ENCODE data around the gene FCER2. TPM values are rescaled to one million over a fixed set of nuclear protein-coding genes. Genes with fewer than 3 reads are reported as not detected.

The FCER2 gene
- total RNA-seq, 1 experiment from 2014 or later, result not detected

DNA sequence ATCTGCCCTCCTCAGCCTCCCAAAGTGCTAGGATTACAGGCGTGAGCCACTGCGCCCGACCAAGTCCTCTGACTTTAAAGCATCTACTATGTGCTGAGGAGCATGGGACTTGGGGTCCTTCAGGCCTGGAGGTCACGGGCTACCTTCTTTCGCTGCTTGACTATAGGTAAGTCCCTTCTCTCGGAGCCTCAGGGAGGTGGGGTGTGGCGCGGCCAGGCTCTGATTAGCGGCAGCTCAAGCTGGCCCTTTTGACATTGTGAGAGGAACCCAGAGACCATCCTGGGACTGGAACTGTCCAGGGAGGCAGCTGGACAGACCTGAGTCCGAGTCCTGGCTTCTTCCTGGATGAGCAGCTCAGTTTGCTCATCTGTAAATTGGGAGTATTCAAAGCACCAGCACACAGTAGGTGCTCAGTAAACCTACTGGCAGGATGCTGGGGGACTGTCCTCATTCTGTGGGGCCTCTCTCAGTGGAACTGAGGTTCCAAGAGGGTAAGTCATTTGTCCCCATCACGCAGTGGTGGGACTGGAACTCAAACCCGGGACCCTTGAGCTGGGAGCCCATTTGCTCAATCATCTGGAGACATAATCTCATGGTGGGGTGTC, 780 bp downstream of the FCER2 start:
- Histone ChIP-seq H3K27me3 (replicated peaks) (peaks cover 5% of the 10 kb centered on the region; the same call in 1 of the 2 replicates), H3K27ac (no peak overlapping the region), H3K4me3 (no peak overlapping the region), H3K4me1 (replicated peaks) (no peaks in the 10 kb centered on the region), H3K36me3 (no peaks in the 10 kb centered on the region), H3K9me3 (replicated peaks) (no peaks in the 10 kb centered on the region)
- DNase-seq (ENCODE audit: low read depth in 1 of 2, low spot score in 2 of 2), result no peak

DNA sequence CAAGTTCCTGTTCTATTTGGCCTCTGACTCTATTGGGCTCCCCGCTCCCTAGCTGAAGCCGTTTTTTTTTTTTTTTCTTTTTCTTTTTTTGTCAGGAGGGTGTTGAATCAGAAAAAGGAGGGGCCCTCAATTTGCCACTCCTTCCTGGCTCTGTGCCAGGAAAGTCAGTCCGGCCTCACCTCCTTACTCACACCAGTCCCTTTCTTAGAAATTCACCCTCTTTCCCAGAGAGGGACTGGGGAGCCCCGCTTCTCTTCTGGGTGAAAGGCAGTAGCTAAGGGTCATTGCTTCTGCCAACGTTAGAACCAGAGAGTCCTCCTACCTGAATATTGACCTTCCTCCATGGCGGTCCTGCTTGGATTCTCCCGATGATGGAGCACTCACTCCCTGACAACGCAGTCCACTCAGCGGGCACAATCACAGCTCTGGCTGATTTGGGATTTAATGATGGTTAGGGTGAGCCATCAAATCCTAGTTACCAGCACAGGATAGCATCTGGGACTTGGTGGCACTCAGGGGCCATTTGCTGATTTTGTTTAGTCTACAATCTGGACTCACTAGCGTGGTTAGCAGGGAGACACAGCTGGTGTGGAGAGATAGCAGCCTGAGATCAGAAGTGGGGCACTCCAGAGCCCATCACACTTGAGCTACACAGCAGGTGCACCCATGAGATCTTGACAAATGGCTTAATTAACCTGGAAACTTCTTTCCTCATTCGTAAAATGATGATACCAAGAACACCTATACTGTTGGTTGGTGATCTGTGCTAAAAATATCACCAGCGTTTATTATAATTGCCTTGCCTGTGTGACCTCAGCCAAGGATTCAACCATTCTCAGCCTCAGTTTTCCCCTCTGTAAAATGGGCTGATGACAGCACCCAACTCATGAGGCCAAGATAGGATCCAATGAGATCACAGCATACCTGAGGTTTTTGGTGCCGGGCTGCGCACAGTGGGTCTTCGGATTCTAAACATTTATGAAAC, 2.2 kb downstream of the FCER2 start:
- Histone ChIP-seq H3K27me3 (replicated peaks) (peaks cover 5% of the 10 kb centered on the region; the same call in 1 of the 2 replicates), H3K4me3 (no peak overlapping the region), H3K4me1 (replicated peaks) (no peaks in the 10 kb centered on the region), H3K9me3 (replicated peaks) (no peaks in the 10 kb centered on the region), H3K36me3 (no peaks in the 10 kb centered on the region), H3K27ac (no peak overlapping the region)
- DNase-seq (ENCODE audit: low read depth in 1 of 2, low spot score in 2 of 2), result no peak

DNA sequence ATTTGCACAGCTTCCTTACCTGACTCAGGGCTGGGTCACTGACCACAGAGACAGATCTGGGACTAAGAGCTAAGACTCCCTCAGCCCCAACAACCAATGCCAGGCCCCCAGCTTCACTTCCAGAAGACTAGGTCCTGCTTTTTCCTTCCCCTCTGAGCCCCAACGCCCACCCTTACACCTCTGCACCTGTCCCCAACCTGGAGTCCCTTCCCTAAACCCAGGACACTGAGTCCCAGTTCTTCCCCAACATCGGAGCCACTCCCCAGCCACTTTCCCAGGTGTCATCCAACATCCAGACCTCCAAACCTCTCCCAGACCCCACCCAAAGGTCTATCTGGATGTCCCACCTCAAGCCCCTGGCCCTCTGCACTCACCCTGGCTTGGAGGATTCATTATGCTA, 2.9 kb downstream of the FCER2 start:
- no peaks in the 10 kb centered on the region for H3K36me3 ChIP-seq
- H3K4me1 ChIP-seq (replicated peaks), result no peaks in the 10 kb centered on the region
- peaks cover 5% of the 10 kb centered on the region; the same call in 1 of the 2 replicates for H3K27me3 ChIP-seq (replicated peaks)
- H3K4me3 ChIP-seq, result no peak overlapping the region
- no peak for DNase-seq (ENCODE audit: low read depth in 1 of 2, low spot score in 2 of 2)
- H3K27ac ChIP-seq, result no peak overlapping the region
- no peaks in the 10 kb centered on the region for H3K9me3 ChIP-seq (replicated peaks)

DNA sequence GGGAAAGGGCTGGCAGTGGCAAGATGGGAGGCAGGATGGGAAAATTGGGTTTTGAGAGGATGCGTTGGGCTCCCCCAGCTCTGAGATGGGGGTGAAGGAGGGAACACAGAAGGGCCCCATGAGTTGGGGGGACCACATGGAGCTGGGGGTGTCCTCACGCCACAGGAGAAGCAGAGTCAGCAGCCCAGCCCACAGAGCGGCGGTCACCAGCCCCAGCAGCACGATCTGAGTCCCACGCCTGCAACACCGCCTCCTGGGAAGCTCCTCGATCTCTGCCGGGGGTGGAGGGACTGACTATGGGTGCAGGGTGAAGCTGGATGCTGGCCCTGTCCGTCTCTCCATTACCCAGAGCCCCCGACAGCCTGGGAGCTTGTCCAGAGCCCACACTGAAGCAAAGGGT, 3.3 kb downstream of the FCER2 start:
- Histone ChIP-seq H3K4me3 (no peak overlapping the region), H3K36me3 (no peaks in the 10 kb centered on the region), H3K27me3 (replicated peaks) (peaks cover 5% of the 10 kb centered on the region; the same call in 1 of the 2 replicates), H3K27ac (no peak overlapping the region), H3K9me3 (replicated peaks) (no peaks in the 10 kb centered on the region), H3K4me1 (replicated peaks) (no peaks in the 10 kb centered on the region)
- no peak for DNase-seq (ENCODE audit: low read depth in 1 of 2, low spot score in 2 of 2)

DNA sequence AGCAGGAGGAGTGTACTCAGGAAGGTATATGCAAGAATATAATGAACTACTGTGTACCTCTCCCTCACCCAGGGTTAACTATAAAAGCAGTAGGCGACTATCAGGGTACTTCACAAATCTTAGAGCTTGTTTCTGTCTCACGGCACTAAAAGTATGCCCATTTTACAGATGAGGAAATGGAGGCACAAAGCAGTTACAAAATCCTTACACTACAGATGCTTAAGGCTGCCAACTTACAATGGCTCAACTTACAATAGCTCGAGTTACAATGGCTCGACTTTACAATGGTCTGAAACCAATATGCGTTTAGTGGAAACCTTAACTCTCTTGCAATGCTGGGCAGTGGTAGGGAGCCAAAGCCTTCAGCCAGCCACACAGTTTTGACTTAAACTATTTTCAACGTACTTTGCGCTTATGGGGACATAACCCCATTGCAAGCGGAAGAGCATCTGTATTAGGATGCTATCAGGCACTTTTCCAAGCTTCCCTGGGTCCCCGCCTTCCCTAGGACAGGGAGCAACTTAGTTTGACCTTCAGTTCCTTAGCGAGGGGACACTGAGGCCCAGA, 4.1 kb downstream of the FCER2 start:
- no peaks in the 10 kb centered on the region for H3K36me3 ChIP-seq
- no peak overlapping the region for H3K4me3 ChIP-seq
- H3K9me3 ChIP-seq (replicated peaks), result no peaks in the 10 kb centered on the region
- no peak for DNase-seq (ENCODE audit: low read depth in 1 of 2, low spot score in 2 of 2)
- H3K27ac ChIP-seq, result no peak overlapping the region
- H3K4me1 ChIP-seq (replicated peaks), result no peaks in the 10 kb centered on the region
- H3K27me3 ChIP-seq (replicated peaks), result peaks cover 5% of the 10 kb centered on the region; the same call in 1 of the 2 replicates

DNA sequence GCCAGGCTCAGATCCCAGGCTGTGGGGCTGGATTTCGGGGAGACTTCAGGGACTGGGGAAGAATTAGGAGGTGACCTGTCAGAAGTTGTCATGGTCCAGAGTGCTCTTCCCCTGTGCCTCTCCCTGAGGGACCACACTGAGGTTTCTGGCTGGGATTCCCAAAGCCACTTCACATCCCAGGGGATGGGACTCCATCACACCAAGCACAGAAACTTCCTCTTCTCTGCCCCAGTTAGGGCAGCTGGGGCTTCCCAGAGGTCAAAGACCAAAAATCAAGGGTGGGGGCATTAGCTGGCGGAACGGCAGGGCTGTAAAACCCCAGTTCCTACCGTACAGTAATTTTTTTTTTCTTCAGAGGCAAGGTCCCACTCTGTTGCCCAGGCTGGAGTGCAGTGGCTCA, 7.4 kb downstream of the FCER2 start:
- Histone ChIP-seq H3K27me3 (replicated peaks) (peaks cover 5% of the 10 kb centered on the region; the same call in 1 of the 2 replicates), H3K4me1 (replicated peaks) (no peaks in the 10 kb centered on the region), H3K9me3 (replicated peaks) (no peaks in the 10 kb centered on the region), H3K4me3 (no peak overlapping the region), H3K36me3 (no peaks in the 10 kb centered on the region), H3K27ac (no peak overlapping the region)
- no peak for DNase-seq (ENCODE audit: low read depth in 1 of 2, low spot score in 2 of 2)

DNA sequence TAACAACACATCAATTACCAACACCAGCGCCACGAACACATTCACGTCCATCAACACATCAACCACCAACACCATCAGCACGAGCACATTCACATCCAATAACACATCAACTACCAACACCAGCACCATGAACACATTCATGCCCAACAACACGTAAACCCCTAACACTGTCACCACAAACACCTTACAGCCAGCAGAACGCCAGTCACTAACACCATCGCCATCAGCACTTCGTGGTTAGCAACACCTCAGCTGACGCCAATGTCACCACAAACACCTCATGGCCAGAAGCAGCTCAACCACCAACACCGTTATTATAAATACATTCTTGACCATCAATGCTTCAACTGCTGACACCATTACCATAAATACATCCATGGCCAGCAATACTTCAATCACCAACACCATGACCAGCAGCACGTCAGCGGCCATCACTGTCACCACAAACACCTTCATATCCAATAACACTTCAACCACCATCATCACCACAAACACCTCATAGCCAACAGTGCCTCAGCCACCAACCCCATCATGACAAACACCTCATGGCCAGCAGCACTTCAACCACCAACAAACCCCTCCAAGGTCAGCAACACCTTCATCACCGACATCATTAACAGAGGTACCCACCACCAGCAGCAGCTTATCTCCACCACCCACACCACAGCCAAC, 9.4 kb downstream of the FCER2 start:
- H3K36me3 ChIP-seq, result no peaks in the 10 kb centered on the region
- no peak overlapping the region for H3K4me3 ChIP-seq
- no peaks in the 10 kb centered on the region for H3K9me3 ChIP-seq (replicated peaks)
- no peak for DNase-seq (ENCODE audit: low read depth in 1 of 2, low spot score in 2 of 2)
- no peak overlapping the region for H3K27ac ChIP-seq
- 0 out of 2 replicates have a peak, but pooled peaks cover 1% of the 10 kb centered on the region for H3K27me3 ChIP-seq (replicated peaks)
- H3K4me1 ChIP-seq (replicated peaks), result no peaks in the 10 kb centered on the region

DNA sequence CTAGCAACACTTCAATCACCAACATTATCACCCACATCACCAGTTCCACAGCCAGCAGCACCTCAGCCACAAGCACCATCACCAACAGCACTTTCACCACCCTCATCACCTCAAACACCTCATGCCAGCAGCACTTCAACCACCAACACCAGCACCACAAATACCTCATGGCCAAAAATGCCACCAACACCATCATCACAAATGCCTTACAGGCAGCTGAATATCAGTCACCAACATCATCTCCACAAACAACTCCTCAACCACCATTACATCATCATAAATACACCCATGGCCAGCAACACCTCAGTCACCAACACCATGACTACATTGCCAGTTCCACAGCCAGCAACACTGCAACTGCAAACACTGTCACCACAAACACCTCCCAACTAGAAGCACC, 10.4 kb downstream of the FCER2 start:
- Histone ChIP-seq H3K27ac (no peak overlapping the region), H3K4me3 (no peak overlapping the region), H3K27me3 (replicated peaks) (no peaks in the 10 kb centered on the region), H3K9me3 (replicated peaks) (no peaks in the 10 kb centered on the region), H3K4me1 (replicated peaks) (no peaks in the 10 kb centered on the region), H3K36me3 (no peaks in the 10 kb centered on the region)
- DNase-seq (ENCODE audit: low read depth in 1 of 2, low spot score in 2 of 2), result no peak

DNA sequence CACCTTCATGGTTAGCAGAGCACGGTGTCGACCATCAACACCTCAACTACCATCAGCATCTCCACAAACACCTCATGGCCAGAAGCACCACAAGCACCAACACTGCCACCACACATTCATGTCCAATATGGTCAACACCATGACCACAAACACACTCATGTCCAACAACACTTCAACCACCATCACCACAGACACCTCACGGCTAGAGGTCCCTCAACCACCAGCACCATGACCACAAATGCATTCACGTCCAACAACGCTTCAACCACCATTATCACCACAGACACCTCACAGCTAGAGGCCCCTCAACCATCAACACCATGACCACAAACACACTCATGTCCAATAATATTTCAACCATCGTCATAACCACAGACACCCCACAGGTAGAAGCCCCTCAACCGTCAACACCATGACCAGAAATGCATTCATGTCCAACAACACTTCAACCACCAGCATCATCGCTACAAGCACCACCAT, 11.1 kb downstream of the FCER2 start:
- no peaks in the 10 kb centered on the region for H3K36me3 ChIP-seq
- no peaks in the 10 kb centered on the region for H3K9me3 ChIP-seq (replicated peaks)
- H3K27ac ChIP-seq, result no peak overlapping the region
- H3K4me1 ChIP-seq (replicated peaks), result no peaks in the 10 kb centered on the region
- no peaks in the 10 kb centered on the region for H3K27me3 ChIP-seq (replicated peaks)
- H3K4me3 ChIP-seq, result no peak overlapping the region
- no peak for DNase-seq (ENCODE audit: low read depth in 1 of 2, low spot score in 2 of 2)

DNA sequence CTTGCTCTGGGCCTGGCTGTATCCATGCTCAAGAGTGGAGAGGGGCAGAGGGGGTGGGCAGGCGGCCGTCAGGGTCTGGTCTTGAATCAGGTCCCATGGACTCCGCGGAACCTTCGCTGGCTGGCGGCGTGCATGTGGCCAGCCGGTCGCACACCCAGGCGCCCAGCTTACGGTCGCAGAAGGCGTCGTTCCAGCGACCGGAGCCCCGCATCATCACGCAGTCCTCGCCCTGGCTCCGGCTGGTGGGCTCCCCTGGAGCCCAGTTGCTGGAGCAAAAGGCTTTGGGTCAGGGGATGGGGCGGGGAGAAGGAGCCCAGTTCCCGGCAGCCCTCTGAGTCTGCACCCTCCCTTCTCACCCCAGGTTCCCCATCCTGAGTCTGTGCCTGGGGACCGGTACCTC, 12.8 kb downstream of the FCER2 start:
- Histone ChIP-seq H3K4me1 (replicated peaks) (no peaks in the 10 kb centered on the region), H3K27me3 (replicated peaks) (no peaks in the 10 kb centered on the region), H3K4me3 (no peak overlapping the region)

DNA sequence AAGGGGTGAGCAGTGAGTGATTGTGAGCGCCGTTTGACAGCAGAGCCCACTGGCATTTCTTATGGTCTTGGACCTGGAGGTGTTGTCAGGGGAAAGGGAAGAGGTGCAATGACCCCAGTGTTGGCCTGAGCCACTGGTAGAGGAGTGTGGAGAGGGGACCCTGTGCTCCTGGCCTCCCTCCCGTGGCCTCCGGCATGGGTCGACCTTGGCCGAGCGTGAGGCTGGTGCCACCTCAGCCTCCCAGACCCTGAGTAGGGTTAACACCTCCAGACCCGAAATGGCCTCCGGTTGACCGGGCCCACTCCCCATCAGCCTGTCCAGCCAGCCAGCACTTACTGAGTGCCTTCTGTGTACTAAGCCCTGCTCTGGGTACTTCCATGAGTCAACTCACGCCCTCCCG, 14.8 kb downstream of the FCER2 start:
- Histone ChIP-seq H3K27ac (no peak overlapping the region), H3K4me1 (replicated peaks) (no peaks in the 10 kb centered on the region), H3K9me3 (replicated peaks) (no peaks in the 10 kb centered on the region), H3K36me3 (peaks cover 21% of the 10 kb centered on the region), H3K4me3 (no peak overlapping the region), H3K27me3 (replicated peaks) (no peaks in the 10 kb centered on the region)
- no peak for DNase-seq (ENCODE audit: low read depth in 1 of 2, low spot score in 2 of 2)

More for the DNA sequence above, 12.8 kb downstream of the FCER2 start:
- Histone ChIP-seq H3K36me3 (peaks cover under 1% of the 10 kb centered on the region; the same call in 1 of the 2 replicates), H3K9me3 (replicated peaks) (no peaks in the 10 kb centered on the region), H3K27ac (no peak overlapping the region)
- no peak for DNase-seq (ENCODE audit: low read depth in 1 of 2, low spot score in 2 of 2)

DNA sequence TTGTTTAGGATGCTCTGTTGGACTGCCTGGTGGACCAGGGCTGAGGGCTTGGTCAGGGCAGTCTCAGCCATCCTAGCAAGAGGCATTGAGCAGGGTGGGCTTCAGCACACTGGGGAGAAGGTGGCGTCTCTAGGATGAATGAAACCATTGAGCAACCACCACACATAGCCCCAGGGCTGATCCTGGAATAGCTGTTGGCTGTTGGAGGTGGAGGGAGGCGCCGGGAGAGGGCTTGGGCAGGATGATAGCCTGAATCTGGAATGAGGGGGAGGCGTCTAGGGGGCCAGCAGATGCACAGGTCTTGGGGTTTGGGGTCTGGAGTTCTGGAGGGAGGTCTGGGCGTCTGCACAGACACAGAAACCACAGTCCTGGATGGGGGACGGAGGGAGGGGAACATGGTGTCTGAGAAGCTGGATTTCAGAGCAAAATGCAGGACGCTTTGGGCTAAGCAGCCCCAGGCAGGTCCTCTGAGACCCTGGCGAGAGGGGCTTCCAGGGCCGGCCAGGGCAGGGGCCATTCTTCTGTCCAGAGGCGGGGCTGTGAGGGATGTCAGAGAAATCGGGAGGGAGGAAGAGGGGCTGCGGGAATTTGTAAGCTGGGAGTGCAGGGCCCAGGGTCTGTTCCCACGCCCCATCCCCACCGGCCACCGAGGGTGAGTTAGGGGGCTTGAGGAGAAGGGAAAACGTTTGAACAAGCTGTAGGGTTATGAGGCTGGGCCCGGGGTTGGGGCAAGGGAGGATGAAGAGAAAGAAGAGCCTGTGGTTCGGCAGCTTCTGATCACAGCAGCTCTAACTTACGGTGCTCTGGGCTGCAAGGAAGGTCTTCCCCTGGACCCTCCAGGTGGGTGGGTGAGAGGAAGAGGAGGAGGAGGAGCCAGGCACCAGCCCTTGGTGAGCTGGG, 16.1 kb downstream of the FCER2 start:
- H3K9me3 ChIP-seq (replicated peaks), result no peaks in the 10 kb centered on the region
- no peak overlapping the region for H3K27ac ChIP-seq
- peaks cover 5% of the 10 kb centered on the region; the same call in 1 of the 2 replicates for H3K4me1 ChIP-seq (replicated peaks)
- H3K4me3 ChIP-seq, result no peak overlapping the region
- H3K36me3 ChIP-seq, result peaks cover 27% of the 10 kb centered on the region
- DNase-seq (ENCODE audit: low read depth in 1 of 2, low spot score in 2 of 2), result no peak
- no peaks in the 10 kb centered on the region for H3K27me3 ChIP-seq (replicated peaks)
